Measurements from ENCODE around the gene SUMF2. TPM values are rescaled to one million over a fixed set of nuclear protein-coding genes. Genes with fewer than 3 reads are reported as not detected.

SUMF2 gene
- total and polyA plus RNA-seq, 2 of the 13 experiments (the other 11 are each of a cell fraction or from before 2014, with no cell fraction given), result 48.9 to 54.4 TPM

- ChIA-PET POLR2A (no interaction called here), CTCF (ENCODE audit: low intra/inter-chr PET ratio, low total read pairs) (no interaction called here)
- TF ChIP-seq AGO1 (IDR thresholded peaks at IDR 0.05; ENCODE audit: low read depth, low read length, poor library complexity, severe bottlenecking) (no peak), ZNF281 (CRISPR knock-in tag; IDR thresholded peaks at IDR 0.05; ENCODE audit: borderline replicate concordance) (no peak), POLR2G (IDR thresholded peaks at IDR 0.05; ENCODE audit: low read depth, low read length) (no peak), ZNF770 (CRISPR knock-in tag; IDR thresholded peaks at IDR 0.05) (no peak), ZNF841 (CRISPR knock-in tag; IDR thresholded peaks at IDR 0.05; ENCODE audit: borderline replicate concordance) (no peak), ZSCAN21 (CRISPR knock-in tag; IDR thresholded peaks at IDR 0.05; ENCODE audit: borderline replicate concordance) (no peak), ZNF660 (CRISPR knock-in tag; IDR thresholded peaks at IDR 0.05; ENCODE audit: borderline replicate concordance, low read depth) (no peak)
- intact Hi-C loops (cut with micrococcal nuclease; ENCODE audit: unreplicated experiment), result no loop called here
- no peaks in the 10 kb centered on the region for H3K79me2 ChIP-seq (ENCODE audit: insufficient read depth, low read length)
- no CpG with 5 or more reads among the region's 6 CpGs for WGBS (ENCODE audit: low lambda C conversion rate)
- ATAC-seq, result no peak
- H3K27ac ChIP-seq (ENCODE audit: extremely low read length, insufficient read depth, low read length), result no peak overlapping the region
- H4K20me1 ChIP-seq (ENCODE audit: insufficient read depth, low read length), result no peaks in the 10 kb centered on the region
- H3K27me3 ChIP-seq (ENCODE audit: control insufficient read depth in 1 of 2, insufficient read depth in 2 of 2, low read length in 2 of 2), result no peaks in the 10 kb centered on the region
- H3K36me3 ChIP-seq (replicated peaks in 1 of 2; ENCODE audit: control insufficient read depth in 1 of 2, insufficient read depth in 2 of 2, low read length in 2 of 2), result no peaks in the 10 kb centered on the region
- H3K9me3 ChIP-seq (ENCODE audit: low read length), result no peaks in the 10 kb centered on the region
- H2AFZ ChIP-seq (ENCODE audit: low read length), result no peak overlapping the region
- in situ Hi-C loops (cut with HindIII; ENCODE audit: extremely low pct_ligation_motif_present, low pct_unique_long_range_greater_than_20kb), result no loop called here
- BruUV-seq (replicated peaks), result no TSS peak
- no peak for DNase-seq (ENCODE audit: low spot score)
- H3K9ac ChIP-seq (ENCODE audit: insufficient read depth, low read depth, low read length), result no peak overlapping the region
- H3K4me2 ChIP-seq (ENCODE audit: low read depth, low read length), result no peak overlapping the region
- H3K4me1 ChIP-seq (ENCODE audit: insufficient read depth, low read length), result no peaks in the 10 kb centered on the region
- no peak for FAIRE-seq
- no peak overlapping the region for H3K4me3 ChIP-seq (replicated peaks in 1 of 3; ENCODE audit: insufficient read depth in 1 of 3, low read depth in 2 of 3, low read length in 3 of 3)
Observed at GRCh38 chr7:56124981-56125380, 60.9 kb downstream of the SUMF2 start.

Measured in HepG2 (cell line).